Measurements from ENCODE around the gene LIPC. TPM values are rescaled to one million over a fixed set of nuclear protein-coding genes. Genes with fewer than 3 reads are reported as not detected.

The LIPC gene
- total and polyA plus RNA-seq, 2 donors = 0.41 to 1.2 TPM

DNA sequence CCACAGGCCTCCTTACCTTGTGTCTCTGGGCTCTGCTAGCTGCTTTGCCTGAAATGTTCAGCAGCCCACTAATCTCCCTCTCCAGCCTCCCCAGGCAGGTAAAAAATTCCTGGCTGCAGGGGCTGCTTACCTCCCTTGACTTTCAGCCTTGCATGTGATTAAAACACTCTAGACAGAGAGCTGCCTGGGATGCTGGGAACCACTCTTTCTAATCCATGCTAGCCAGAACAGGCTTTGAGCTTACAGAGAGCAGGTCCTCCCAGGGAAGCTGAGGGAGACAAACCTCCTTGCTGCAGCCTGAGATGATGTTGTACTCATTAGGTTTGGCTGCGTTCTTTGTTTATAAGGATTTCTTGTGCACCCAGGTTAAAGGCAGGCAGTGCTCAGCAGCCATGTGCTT is 33.7 kb upstream of the LIPC start:
- 70% methylated on average over 1 of the region's 1 CpG for WGBS

DNA sequence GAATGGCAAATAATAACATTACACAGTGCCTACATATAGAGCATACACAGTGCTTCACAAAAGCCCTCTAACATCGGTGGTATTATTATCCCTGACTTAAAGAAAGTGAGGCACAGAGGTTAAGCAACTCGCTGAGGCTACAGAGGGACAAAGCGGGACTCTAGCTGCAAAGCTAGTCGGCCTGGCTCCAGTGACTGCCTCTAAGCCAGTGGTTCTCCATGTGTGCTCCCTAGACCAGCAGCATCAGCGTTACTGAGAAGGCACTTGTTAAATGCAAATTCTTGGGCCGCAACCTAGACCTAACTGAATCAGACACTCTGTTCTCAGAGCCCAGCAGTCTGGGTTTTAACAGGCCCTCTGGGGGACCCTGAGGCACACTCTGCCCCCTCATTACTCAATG is 33.1 kb upstream of the LIPC start:
- no peaks in the 10 kb centered on the region for H3K36me3 ChIP-seq (ENCODE audit: insufficient read depth)
- peaks cover 3% of the 10 kb centered on the region for H3K4me1 ChIP-seq (ENCODE audit: insufficient read depth)
- 89% methylated on average over 6 of the region's 6 CpGs for WGBS
- DNase-seq (ENCODE audit: extremely low spot score) = no peak
- H3K27ac ChIP-seq (ENCODE audit: low read depth) = no peak overlapping the region
- no peak overlapping the region for H3K4me3 ChIP-seq (ENCODE audit: low read depth, low read length)

More for the DNA sequence above, 33.7 kb upstream of the LIPC start:
- Histone ChIP-seq H3K4me1 (ENCODE audit: insufficient read depth) (peaks cover 3% of the 10 kb centered on the region), H3K36me3 (ENCODE audit: insufficient read depth) (no peaks in the 10 kb centered on the region), H3K4me3 (ENCODE audit: low read depth, low read length) (no peak overlapping the region), H3K27ac (ENCODE audit: low read depth) (no peak overlapping the region)
- no peak for DNase-seq (ENCODE audit: extremely low spot score)

DNA sequence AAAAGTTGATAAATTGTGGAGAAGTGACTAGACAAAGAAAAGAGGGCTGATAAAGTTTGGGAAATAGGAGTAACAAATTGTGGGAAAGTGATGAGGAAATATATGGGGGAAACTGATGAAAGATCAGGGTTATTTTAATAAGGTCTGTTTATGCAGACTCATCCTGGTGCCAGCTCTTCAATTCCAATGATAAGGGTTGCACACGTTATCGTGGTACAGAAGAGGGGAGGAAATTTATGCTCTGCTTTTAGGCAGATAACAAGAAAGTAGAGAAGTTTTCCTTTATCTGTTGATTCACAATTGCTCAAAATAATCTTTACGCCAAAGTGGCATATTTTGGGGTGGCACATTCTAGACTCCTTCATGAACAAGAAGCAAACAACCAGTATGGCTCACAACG is 32.1 kb upstream of the LIPC start:
- Histone ChIP-seq H3K4me3 (ENCODE audit: low read depth, low read length) (no peak overlapping the region), H3K36me3 (ENCODE audit: insufficient read depth) (no peaks in the 10 kb centered on the region), H3K4me1 (ENCODE audit: insufficient read depth) (peaks cover 3% of the 10 kb centered on the region), H3K27ac (ENCODE audit: low read depth) (no peak overlapping the region)
- WGBS = 95% methylated on average over 4 of the region's 4 CpGs
- no peak for DNase-seq (ENCODE audit: extremely low spot score)

DNA sequence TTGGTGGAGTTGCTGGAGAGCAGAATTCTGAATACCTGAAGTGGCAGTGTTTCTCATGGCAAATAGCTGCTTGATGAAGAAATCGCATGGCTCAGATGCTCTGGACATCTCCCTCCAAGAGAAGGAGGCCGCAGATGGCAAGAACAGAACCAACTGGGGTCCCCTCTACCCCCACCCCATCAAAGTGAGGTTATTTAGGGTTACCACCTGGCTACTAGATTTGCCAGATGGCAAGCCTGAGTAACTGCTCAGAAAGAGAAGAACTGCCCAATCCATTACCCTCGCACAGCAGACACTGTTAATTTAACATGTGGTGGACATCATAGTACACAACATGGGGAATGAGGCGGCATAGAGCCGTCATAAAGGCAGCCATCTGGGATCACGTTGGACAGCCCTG is 30.5 kb upstream of the LIPC start:
- Histone ChIP-seq H3K27ac (ENCODE audit: low read depth) (no peak overlapping the region), H3K4me1 (ENCODE audit: insufficient read depth) (peaks cover 1% of the 10 kb centered on the region), H3K4me3 (ENCODE audit: low read depth, low read length) (no peak overlapping the region), H3K36me3 (ENCODE audit: insufficient read depth) (no peaks in the 10 kb centered on the region)
- 81% methylated on average over 6 of the region's 6 CpGs for WGBS
- no peak for DNase-seq (ENCODE audit: extremely low spot score)

DNA sequence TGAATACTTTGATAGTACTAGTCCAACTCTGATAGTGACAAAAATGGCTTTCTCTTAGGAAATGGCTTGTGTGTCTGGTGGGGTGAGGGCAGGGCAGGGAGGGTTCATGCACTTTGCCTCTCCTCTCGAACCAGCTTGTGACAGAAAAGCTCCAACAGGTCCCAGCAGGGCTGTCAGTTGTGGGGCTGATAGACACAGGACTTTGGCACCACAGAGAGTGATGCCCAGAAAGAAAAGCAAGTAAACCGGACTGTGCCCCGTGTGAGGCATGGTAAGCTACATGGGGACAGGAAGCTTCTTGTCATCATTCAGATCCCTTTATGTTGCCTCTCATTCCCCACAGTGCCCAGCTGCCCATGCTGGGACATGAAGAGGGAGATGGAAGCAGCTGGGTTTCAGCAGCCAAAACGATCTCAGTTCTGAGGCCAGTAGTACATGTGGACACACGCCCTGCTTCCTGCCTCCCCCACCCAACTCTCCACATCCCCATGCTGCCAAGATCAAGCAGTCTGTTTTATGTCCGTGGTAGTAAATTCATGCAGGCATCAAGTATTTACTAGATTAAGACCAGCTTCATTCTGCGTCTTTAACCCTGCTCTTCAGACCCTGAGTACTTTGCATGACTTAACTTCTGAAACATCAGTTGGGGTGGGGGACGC is 29.7 kb upstream of the LIPC start:
- H3K36me3 ChIP-seq (ENCODE audit: insufficient read depth) = no peaks in the 10 kb centered on the region
- H3K4me3 ChIP-seq (ENCODE audit: low read depth, low read length) = no peak overlapping the region
- DNase-seq (ENCODE audit: extremely low spot score) = no peak
- no peak overlapping the region for H3K27ac ChIP-seq (ENCODE audit: low read depth)
- H3K4me1 ChIP-seq (ENCODE audit: insufficient read depth) = peaks cover 1% of the 10 kb centered on the region
- 36% methylated on average over 8 of the region's 8 CpGs for WGBS

DNA sequence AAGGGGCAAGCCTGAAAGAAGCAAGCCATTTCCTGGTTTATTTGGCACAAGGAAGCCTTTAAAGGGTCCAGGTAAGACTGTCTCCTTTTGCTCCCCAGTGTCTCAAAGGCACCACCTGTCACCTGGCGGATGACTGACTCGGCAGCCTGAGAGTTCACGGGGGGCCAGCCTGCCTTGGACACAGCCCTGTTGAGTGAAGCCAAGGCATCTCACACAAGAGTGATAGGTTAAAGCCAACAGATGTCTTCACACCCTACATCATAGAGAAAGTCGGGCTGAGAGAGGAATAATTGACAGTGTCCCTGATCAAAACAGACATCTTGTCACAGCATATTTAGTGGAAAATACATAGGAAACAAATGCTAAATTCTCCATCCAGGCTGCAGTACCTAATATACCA is 28.2 kb upstream of the LIPC start:
- 87% methylated on average over 4 of the region's 4 CpGs for WGBS
- H3K36me3 ChIP-seq (ENCODE audit: insufficient read depth) = no peaks in the 10 kb centered on the region
- no peak for DNase-seq (ENCODE audit: extremely low spot score)
- no peak overlapping the region for H3K4me3 ChIP-seq (ENCODE audit: low read depth, low read length)
- no peak overlapping the region for H3K27ac ChIP-seq (ENCODE audit: low read depth)
- H3K4me1 ChIP-seq (ENCODE audit: insufficient read depth) = peaks cover 1% of the 10 kb centered on the region

DNA sequence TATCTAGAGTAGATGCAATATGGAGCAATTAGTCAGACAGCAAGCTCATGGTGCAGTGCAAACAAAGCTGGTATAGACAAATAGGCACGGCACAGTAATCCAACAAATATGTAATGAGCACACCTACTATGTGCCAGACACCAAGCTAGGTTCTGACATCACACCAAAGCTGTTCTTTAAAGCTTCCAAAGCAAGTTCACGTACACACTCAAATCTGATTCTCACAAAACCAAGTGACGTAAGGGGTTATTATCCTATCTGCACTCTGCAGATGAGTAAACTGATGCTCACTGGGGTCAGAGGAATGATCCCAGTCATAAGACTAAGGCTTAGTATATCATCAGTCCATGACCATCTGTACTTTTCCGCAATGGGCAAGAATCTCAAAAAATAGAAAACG is 27.8 kb upstream of the LIPC start:
- no peak for DNase-seq (ENCODE audit: extremely low spot score)
- Histone ChIP-seq H3K4me1 (ENCODE audit: insufficient read depth) (peaks cover 1% of the 10 kb centered on the region), H3K36me3 (ENCODE audit: insufficient read depth) (no peaks in the 10 kb centered on the region), H3K4me3 (ENCODE audit: low read depth, low read length) (no peak overlapping the region), H3K27ac (ENCODE audit: low read depth) (no peak overlapping the region)
- 92% methylated on average over 5 of the region's 5 CpGs for WGBS

DNA sequence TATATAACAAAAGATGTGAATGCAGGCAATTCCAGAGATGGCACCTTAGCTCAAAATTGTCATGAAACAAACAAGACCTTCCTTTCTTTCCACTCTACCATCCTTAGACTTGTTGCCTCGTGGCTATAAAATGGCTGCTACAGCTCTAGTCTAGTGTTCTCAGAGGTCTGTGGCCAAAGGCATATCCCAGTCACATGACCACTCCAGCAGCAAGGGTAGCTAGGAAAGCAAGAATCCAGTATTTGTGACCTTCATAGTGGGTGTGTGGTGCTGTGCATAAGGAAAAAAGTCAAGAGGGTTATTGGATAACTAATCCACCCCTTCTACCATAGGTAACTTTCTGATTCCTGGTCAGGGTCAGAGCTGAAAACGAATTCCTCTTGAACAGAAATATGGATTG is 27.1 kb upstream of the LIPC start:
- Histone ChIP-seq H3K4me3 (ENCODE audit: low read depth, low read length) (no peak overlapping the region), H3K36me3 (ENCODE audit: insufficient read depth) (no peaks in the 10 kb centered on the region), H3K27ac (ENCODE audit: low read depth) (no peak overlapping the region), H3K4me1 (ENCODE audit: insufficient read depth) (peaks cover 1% of the 10 kb centered on the region)
- 85% methylated on average over 2 of the region's 2 CpGs for WGBS
- DNase-seq (ENCODE audit: extremely low spot score) = no peak

DNA sequence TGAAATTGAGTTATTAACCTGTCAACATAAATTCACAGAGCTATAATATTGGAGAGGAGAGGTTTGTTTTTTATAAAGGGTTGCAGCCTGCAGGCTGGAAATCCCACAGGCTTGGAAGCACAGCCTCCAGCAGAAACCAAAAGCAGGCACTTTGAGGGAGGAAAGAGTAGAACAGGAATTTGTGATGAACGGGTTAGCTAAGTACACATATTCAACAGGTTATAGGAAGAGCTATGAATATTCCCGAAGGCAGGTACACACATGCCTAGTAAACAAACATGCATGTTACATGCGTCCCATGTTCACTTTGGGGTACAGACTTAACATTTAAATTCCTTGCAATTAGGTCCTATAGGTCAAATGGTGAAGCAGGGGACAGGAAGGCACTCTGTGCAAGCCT is 25.9 kb upstream of the LIPC start:
- DNase-seq (ENCODE audit: extremely low spot score) = no peak
- H3K36me3 ChIP-seq (ENCODE audit: insufficient read depth) = no peaks in the 10 kb centered on the region
- WGBS = 92% methylated on average over 3 of the region's 3 CpGs
- no peak overlapping the region for H3K27ac ChIP-seq (ENCODE audit: low read depth)
- H3K4me3 ChIP-seq (ENCODE audit: low read depth, low read length) = no peak overlapping the region
- H3K4me1 ChIP-seq (ENCODE audit: insufficient read depth) = peaks cover 1% of the 10 kb centered on the region

DNA sequence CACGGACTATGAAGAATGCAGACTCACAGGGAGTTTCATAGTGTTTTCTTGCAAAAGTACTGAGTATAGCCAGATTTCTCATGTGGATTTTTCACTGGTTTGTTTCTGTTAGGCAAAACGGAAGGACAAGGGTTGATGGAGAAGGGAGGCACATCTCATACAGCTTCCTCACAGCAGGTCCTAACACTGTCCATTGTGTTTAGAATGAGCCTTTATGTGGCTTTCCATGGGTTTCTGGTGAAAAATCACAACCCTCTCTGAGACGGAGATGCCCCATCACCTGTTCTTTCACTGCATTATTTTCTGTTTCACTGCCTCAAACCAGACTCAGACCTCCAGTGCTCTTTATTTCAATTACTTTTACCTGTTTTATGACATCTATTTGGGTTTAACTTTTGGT is 25.0 kb upstream of the LIPC start:
- no peak overlapping the region for H3K4me3 ChIP-seq (ENCODE audit: low read depth, low read length)
- WGBS = 87% methylated on average over 3 of the region's 3 CpGs
- H3K36me3 ChIP-seq (ENCODE audit: insufficient read depth) = no peaks in the 10 kb centered on the region
- no peak overlapping the region for H3K27ac ChIP-seq (ENCODE audit: low read depth)
- DNase-seq (ENCODE audit: extremely low spot score) = no peak
- H3K4me1 ChIP-seq (ENCODE audit: insufficient read depth) = peaks cover 1% of the 10 kb centered on the region

DNA sequence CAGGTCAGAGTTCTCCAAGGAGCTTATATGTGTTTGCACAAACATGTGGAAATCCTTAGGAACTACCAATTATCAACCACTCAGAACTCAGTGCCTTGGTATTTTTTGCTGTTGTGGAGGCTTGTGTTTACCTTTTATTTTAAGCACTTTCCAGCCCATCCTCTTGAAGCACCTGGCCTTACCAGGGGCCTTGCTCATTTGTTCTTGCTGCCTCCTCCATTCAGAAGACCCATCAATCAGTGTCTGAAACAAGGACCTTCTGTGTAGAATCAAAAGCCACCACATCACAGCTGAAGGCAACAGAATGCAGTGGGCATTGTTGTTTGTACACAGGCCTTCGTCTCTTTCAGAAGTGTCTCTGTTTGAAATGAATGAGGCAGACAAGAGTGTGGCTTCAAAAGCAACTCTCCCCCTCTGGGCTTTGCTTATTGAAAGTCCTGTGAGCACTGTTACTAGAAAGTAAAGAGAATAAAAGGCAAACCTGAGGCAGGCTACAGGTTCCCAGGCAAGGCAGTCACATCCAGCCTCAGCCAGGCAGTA is 24.5 kb upstream of the LIPC start:
- DNase-seq (ENCODE audit: extremely low spot score) = no peak
- 92% methylated on average over 1 of the region's 1 CpG for WGBS
- no peak overlapping the region for H3K4me3 ChIP-seq (ENCODE audit: low read depth, low read length)
- no peaks in the 10 kb centered on the region for H3K36me3 ChIP-seq (ENCODE audit: insufficient read depth)
- H3K27ac ChIP-seq (ENCODE audit: low read depth) = no peak overlapping the region
- peaks cover 1% of the 10 kb centered on the region for H3K4me1 ChIP-seq (ENCODE audit: insufficient read depth)

DNA sequence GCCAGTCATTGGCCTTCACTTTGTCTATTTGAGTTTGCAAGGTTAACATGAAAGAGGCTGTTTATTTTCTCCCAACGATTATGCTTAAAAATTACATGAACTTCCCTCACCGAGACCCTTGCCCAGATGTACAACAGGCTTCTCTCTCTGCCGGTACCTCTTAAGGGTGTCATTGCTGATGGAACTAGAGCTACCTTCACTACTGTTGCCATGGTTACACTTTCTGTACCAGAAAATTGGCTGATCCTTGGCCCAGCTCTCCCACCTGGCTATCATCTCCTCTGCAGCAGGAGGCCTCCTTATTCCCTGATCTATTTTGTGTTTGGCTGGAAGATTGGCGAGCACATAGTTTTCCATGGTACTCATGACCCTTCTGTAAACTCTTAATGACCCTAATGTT is 24.0 kb upstream of the LIPC start:
- no peak for DNase-seq (ENCODE audit: extremely low spot score)
- no peaks in the 10 kb centered on the region for H3K36me3 ChIP-seq (ENCODE audit: insufficient read depth)
- no peak overlapping the region for H3K4me3 ChIP-seq (ENCODE audit: low read depth, low read length)
- no peak overlapping the region for H3K27ac ChIP-seq (ENCODE audit: low read depth)
- 90% methylated on average over 4 of the region's 4 CpGs for WGBS
- H3K4me1 ChIP-seq (ENCODE audit: insufficient read depth) = peaks cover 1% of the 10 kb centered on the region

DNA sequence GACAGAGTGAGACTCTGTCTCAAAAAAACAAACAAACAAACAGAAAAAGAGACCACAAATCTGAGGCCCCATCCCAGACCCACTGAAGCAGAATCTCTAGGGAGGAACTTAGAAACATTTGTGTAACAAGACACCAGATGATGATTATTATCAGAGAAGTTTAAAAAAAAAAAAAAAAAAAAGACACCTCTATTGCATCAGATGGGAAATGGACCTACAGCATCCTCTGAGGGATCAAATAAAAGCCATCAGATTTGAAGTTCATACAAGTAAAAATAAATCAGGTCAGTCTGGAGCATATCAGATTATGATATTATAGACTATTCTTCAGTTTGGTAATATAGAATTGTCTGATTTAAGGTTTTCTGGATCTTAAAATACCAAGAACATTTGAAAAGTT is 21.9 kb upstream of the LIPC start:
- no peak overlapping the region for H3K27ac ChIP-seq (ENCODE audit: low read depth)
- DNase-seq (ENCODE audit: extremely low spot score) = no peak
- H3K4me3 ChIP-seq (ENCODE audit: low read depth, low read length) = no peak overlapping the region
- peaks cover 1% of the 10 kb centered on the region for H3K4me1 ChIP-seq (ENCODE audit: insufficient read depth)
- no peaks in the 10 kb centered on the region for H3K36me3 ChIP-seq (ENCODE audit: insufficient read depth)

DNA sequence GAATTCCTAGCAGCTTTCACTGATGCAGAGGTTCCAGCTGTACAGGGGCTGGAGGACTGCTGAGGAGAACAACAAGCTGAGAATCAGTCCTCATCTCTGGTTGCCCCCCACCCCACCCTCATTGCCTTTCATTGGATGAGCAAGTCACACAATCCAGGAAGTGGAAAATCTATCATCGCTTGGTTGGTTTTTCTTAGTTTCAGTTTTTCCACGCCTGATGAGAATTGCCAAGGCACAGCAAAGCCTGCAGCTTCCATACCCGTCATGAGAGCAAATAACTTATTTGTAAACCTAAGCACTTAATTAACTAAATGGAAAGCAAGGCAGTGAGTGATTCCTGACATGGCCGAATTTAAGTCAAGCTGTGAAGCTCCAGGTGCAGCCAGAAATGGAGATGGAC is 21.4 kb upstream of the LIPC start:
- WGBS = 68% methylated on average over 4 of the region's 4 CpGs
- Histone ChIP-seq H3K27ac (ENCODE audit: low read depth) (no peak overlapping the region), H3K36me3 (ENCODE audit: insufficient read depth) (no peaks in the 10 kb centered on the region), H3K4me1 (ENCODE audit: insufficient read depth) (peaks cover 1% of the 10 kb centered on the region), H3K4me3 (ENCODE audit: low read depth, low read length) (peak overlapping the region; percentile 21)
- no peak for DNase-seq (ENCODE audit: extremely low spot score)

DNA sequence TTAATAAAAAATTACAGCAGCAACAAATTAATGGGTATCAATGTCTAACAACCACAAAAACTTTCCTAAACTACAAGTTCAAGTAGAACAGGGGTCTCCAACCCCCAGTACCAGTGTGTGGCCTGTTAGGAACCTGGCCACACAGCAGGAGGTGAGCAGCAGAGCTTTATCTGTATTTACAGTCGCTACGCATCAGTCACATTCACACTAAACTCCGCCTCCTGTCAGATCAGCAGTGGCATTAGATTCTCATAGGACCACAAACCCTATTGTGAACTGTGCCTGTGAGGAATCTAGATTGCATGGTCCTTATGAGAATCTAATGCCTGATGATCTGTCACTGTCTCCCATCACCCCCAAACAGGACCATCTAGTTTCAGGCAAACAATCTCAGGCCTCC is 18.5 kb upstream of the LIPC start:
- no peaks in the 10 kb centered on the region for H3K36me3 ChIP-seq (ENCODE audit: insufficient read depth)
- DNase-seq (ENCODE audit: extremely low spot score) = no peak
- no peaks in the 10 kb centered on the region for H3K4me1 ChIP-seq (ENCODE audit: insufficient read depth)
- WGBS = 97% methylated on average over 3 of the region's 3 CpGs
- no peak overlapping the region for H3K27ac ChIP-seq (ENCODE audit: low read depth)
- no peak overlapping the region for H3K4me3 ChIP-seq (ENCODE audit: low read depth, low read length)

Measured in urinary bladder (tissue), 4 donors.